Trophoblast cell (in vitro differentiated cells and primary cell): ENCODE data around the gene APBB1.

Experiments
- DNase-seq, 2 donors: peaks; one replicate each; pipeline ENCODE4 v3.0.0-alpha.2; 2016
- H2AFZ ChIP-seq: 2 replicates; pipeline ENCODE4 v1.6.1; 2013; ENCODE audit warnings: low read length, moderate library complexity, mild to moderate bottlenecking; ENCODE audit not compliant: insufficient read depth, poor library complexity
- H2AK5ac ChIP-seq: 2 replicates; pipeline ENCODE4 v1.6.1; 2013; ENCODE audit warnings: mild to moderate bottlenecking, low read length
- H2BK120ac ChIP-seq: 2 replicates; pipeline ENCODE4 v1.6.1; 2013; ENCODE audit warnings: low read length, mild to moderate bottlenecking, moderate library complexity; ENCODE audit not compliant: insufficient read depth, poor library complexity
- H2BK12ac ChIP-seq: 2 replicates; pipeline ENCODE4 v1.6.1; 2013; ENCODE audit warnings: mild to moderate bottlenecking, low read length, moderate library complexity
- H2BK5ac ChIP-seq: 2 replicates; pipeline ENCODE4 v1.6.1; 2013; ENCODE audit warnings: low read length, low read depth, moderate library complexity, mild to moderate bottlenecking; ENCODE audit not compliant: poor library complexity
- H3K14ac ChIP-seq: 2 replicates; pipeline ENCODE4 v1.6.1; 2013; ENCODE audit warnings: mild to moderate bottlenecking, low read length
- H3K18ac ChIP-seq: 2 replicates; pipeline ENCODE4 v1.6.1; 2013; ENCODE audit warnings: mild to moderate bottlenecking, low read length
- H3K23ac ChIP-seq: 2 replicates; pipeline ENCODE4 v1.6.1; 2013; ENCODE audit warnings: low read length
- H3K27ac ChIP-seq: 2 replicates; pipeline ENCODE4 v1.5.1; 2013; ENCODE audit warnings: low read depth, mild to moderate bottlenecking, inconsistent platforms, low read length, moderate library complexity
- H3K27me3 ChIP-seq: 2 replicates; pipeline ENCODE4 v1.6.1; 2013; ENCODE audit warnings: inconsistent platforms, mild to moderate bottlenecking, low read length, moderate library complexity; ENCODE audit not compliant: insufficient read depth
- H3K36me3 ChIP-seq, 2 experiments: 1 replicate in 1 of 2; 2 replicates in 1 of 2; pipeline ENCODE4 v1.6.1; 2013; ENCODE audit warnings: low read length in 2 of 2, mild to moderate bottlenecking in 2 of 2, moderate library complexity in 1 of 2; ENCODE audit not compliant: insufficient read depth in 2 of 2, control insufficient read depth in 1 of 2
- H3K4ac ChIP-seq: 2 replicates; pipeline ENCODE4 v1.6.1; 2013; ENCODE audit warnings: low read depth, mild to moderate bottlenecking, low read length, moderate library complexity
- H3K4me1 ChIP-seq, 2 experiments: 1 replicate in 1 of 2; 2 replicates in 1 of 2; pipeline ENCODE4 v1.6.1; 2013; ENCODE audit warnings: low read length in 2 of 2, mild to moderate bottlenecking in 2 of 2, moderate library complexity in 1 of 2; ENCODE audit not compliant: insufficient read depth in 2 of 2, control insufficient read depth in 1 of 2
- H3K4me2 ChIP-seq: 2 replicates; pipeline ENCODE4 v1.6.1; 2013; ENCODE audit warnings: inconsistent platforms, mild to moderate bottlenecking, low read length, moderate library complexity
- H3K4me3 ChIP-seq: 2 replicates; pipeline ENCODE4 v1.5.1; 2013; ENCODE audit warnings: mild to moderate bottlenecking, low read depth, low read length, inconsistent platforms
- H3K79me1 ChIP-seq: one replicate; pipeline ENCODE4 v1.6.1; 2013; ENCODE audit warnings: low read length
- H3K79me2 ChIP-seq: 2 replicates; pipeline ENCODE4 v1.6.1; 2013; ENCODE audit warnings: low read length, mild to moderate bottlenecking; ENCODE audit not compliant: control insufficient read depth, insufficient read depth, poor library complexity
- H3K9ac ChIP-seq: 2 replicates; pipeline ENCODE4 v1.6.1; 2013; ENCODE audit warnings: mild to moderate bottlenecking, low read length
- H3K9me3 ChIP-seq: 2 replicates; pipeline ENCODE4 v1.6.1; 2013; ENCODE audit warnings: low read depth, mild to moderate bottlenecking, control low read depth, inconsistent platforms, low read length; ENCODE audit not compliant: insufficient read depth
- H4K12ac ChIP-seq: 2 replicates; pipeline ENCODE4 v1.6.1; 2013; ENCODE audit warnings: low read depth, mild to moderate bottlenecking, low read length, moderate library complexity
- H4K8ac ChIP-seq: 2 replicates; pipeline ENCODE4 v1.6.1; 2013; ENCODE audit warnings: low read depth, mild to moderate bottlenecking, low read length, moderate library complexity
- H4K91ac ChIP-seq: one replicate; pipeline ENCODE4 v1.6.1; 2013; ENCODE audit warnings: low read depth, mild to moderate bottlenecking, low read length, moderate library complexity
- WGBS: extraction: QIAGEN DNeasy Blood & Tissue Kit; methylation state at CpG from one replicate; pipeline ENCODE4 v1.1.7; 2013; ENCODE audit warnings: missing lambda C conversion rate; ENCODE audit not compliant: insufficient read length, insufficient coverage; ENCODE audit errors: extremely low coverage; 5-methylcytosine and 5-hydroxymethylcytosine counted together

APBB1 gene

DNA sequence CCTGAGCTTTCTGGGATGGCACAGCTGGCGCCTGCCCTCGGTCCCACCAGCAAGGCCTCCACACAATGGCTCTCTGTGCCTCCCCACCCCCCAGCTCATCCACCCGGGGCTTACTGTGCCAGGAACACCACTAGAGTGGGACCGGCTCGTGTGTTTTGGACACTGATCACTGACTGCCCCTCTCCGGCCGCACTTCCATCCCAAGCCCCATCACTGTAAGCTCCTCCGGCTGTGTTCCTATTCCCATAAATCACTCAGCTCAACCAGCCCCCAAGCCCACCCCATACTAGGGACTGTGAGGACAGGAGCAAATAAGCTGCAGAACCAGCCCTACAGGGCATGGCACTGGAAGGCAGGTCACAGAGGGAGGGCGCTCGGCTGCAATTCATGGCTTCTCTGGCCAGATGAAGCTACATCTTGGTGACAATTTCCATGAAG, 7.3 kb downstream of the APBB1 start:
- WGBS, result no CpG with 5 or more reads among the region's 10 CpGs
- Histone ChIP-seq H3K18ac (no peak overlapping the region), H3K4me3 (no peak overlapping the region), H3K36me3 (peaks cover 0 to 7% of the 10 kb centered on the region in 2 experiments), H2AK5ac (no peak overlapping the region), H3K79me2 (no peaks in the 10 kb centered on the region), H3K23ac (no peak overlapping the region), H3K27ac (no peak overlapping the region), H3K14ac (no peak overlapping the region), H3K4me1 (peaks cover 0 to 9% of the 10 kb centered on the region in 2 experiments), H4K8ac (no peak overlapping the region), H4K91ac (no peak overlapping the region), H3K27me3 (no peaks in the 10 kb centered on the region), H2BK120ac (no peak overlapping the region), H3K9me3 (no peaks in the 10 kb centered on the region), H3K4me2 (no peak overlapping the region), H4K12ac (no peak overlapping the region), H3K79me1 (no peaks in the 10 kb centered on the region), H3K4ac (no peak overlapping the region), H3K9ac (no peak overlapping the region), H2AFZ (no peak overlapping the region), H2BK5ac (no peak overlapping the region), H2BK12ac (no peak overlapping the region)
- DNase-seq, result no peak

DNA sequence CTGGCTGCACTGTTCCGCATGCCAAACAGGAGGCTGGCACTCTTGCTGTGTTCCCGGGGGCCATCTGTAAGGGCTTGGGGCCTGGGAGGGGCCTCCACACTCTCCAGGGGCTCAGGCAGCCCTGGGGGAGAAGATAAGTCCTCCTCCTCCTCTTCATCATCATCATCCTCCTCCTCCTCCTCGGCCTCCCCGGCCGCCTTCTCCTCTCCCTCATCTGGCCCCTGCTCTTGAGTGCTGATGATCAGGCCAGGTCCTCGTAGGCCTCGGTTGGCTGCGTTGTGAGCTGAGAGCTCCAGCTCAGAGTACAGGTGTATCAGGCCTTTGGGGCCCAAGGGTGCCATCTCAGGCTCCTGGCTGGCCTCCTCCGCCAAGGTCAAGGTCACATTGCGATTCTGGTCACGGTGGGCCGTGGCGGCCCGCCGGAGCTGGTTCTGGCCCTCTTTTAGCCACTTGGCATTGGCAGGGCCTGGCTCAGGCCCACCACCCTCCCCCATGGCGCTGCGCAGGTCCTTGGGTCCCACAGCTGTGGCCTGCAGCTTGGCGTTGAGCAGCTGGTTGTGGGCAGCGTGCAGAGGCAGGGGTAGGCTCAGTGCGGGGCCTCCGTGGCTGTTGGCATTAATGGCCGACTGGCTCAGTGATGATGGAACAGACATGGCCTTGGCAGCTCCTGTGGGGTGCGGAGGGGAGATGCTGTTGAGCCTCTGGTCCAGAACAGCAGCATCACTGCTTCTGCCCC, 8.0 kb downstream of the APBB1 start:
- no peak overlapping the region for H4K91ac ChIP-seq
- peaks cover 0 to 9% of the 10 kb centered on the region in 2 experiments for H3K4me1 ChIP-seq
- H3K23ac ChIP-seq, result no peak overlapping the region
- H2BK120ac ChIP-seq, result no peak overlapping the region
- H4K8ac ChIP-seq, result no peak overlapping the region
- H3K14ac ChIP-seq, result no peak overlapping the region
- H3K4ac ChIP-seq, result no peak overlapping the region
- H3K27ac ChIP-seq, result no peak overlapping the region
- no peak overlapping the region for H2AFZ ChIP-seq
- no peaks in the 10 kb centered on the region for H3K79me1 ChIP-seq
- no peaks in the 10 kb centered on the region for H3K9me3 ChIP-seq
- H2AK5ac ChIP-seq, result no peak overlapping the region
- H3K18ac ChIP-seq, result no peak overlapping the region
- peaks cover 0 to 7% of the 10 kb centered on the region in 2 experiments for H3K36me3 ChIP-seq
- H4K12ac ChIP-seq, result no peak overlapping the region
- no peaks in the 10 kb centered on the region for H3K79me2 ChIP-seq
- H2BK5ac ChIP-seq, result no peak overlapping the region
- no peak overlapping the region for H2BK12ac ChIP-seq
- no peak overlapping the region for H3K4me2 ChIP-seq
- no peak overlapping the region for H3K9ac ChIP-seq
- H3K27me3 ChIP-seq, result no peaks in the 10 kb centered on the region
- DNase-seq, result no peak
- no peak overlapping the region for H3K4me3 ChIP-seq
- no CpG with 5 or more reads among the region's 23 CpGs for WGBS

DNA sequence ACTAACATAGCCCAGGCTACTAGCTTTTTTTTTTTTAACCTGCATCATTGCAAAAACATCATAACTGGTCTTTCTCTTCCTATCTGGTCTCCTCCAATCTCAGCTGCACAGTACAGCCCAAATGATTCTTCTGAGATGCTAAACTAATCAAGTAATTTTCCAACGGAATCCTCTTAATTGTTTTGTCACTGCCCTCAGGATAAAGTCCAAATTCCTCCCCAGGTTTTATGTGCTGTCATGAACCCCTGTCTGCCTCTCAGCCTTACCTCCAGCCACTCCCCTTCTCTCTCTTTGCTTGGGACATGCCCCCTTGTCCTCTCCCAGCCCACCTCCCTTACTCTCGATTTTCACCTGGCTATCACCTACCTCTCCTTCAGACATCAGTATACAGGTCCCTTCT, 12.5 kb downstream of the APBB1 start:
- H2AK5ac ChIP-seq, result no peak overlapping the region
- no peak overlapping the region for H3K14ac ChIP-seq
- H3K4me2 ChIP-seq, result no peak overlapping the region
- peaks cover 0 to 7% of the 10 kb centered on the region in 2 experiments for H3K36me3 ChIP-seq
- no peak overlapping the region for H3K27ac ChIP-seq
- H3K4me3 ChIP-seq, result no peak overlapping the region
- DNase-seq, result no peak
- WGBS, result no CpG with 5 or more reads among the region's 2 CpGs
- H4K8ac ChIP-seq, result no peak overlapping the region
- no peak overlapping the region for H2BK120ac ChIP-seq
- H2AFZ ChIP-seq, result no peak overlapping the region
- H3K27me3 ChIP-seq, result no peaks in the 10 kb centered on the region
- no peak overlapping the region for H2BK5ac ChIP-seq
- H3K4ac ChIP-seq, result no peak overlapping the region
- H2BK12ac ChIP-seq, result no peak overlapping the region
- no peaks in the 10 kb centered on the region for H3K9me3 ChIP-seq
- no peaks in the 10 kb centered on the region for H3K79me2 ChIP-seq
- no peak overlapping the region for H3K18ac ChIP-seq
- H4K12ac ChIP-seq, result no peak overlapping the region
- H4K91ac ChIP-seq, result no peak overlapping the region
- H3K9ac ChIP-seq, result no peak overlapping the region
- H3K79me1 ChIP-seq, result no peaks in the 10 kb centered on the region
- H3K23ac ChIP-seq, result no peak overlapping the region
- H3K4me1 ChIP-seq, result no peaks in the 10 kb centered on the region

DNA sequence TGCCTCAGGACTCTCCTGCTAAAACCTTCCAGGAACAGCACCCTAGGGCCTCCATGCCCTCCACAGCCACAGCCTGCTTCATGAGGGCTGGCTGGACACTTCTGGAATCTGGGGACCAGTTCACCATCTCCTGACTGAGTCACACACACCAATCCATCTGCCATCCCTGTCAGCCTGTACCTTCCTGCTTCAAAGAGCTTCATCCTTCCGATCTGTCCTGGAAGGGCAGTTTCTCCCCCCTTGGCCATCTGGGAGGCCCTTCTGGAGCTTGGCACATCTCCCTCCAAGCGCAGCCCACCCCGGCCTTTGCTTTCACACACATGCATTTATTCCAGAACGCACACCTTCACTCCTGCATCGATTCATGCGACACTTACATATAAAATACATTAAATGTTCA, 13.0 kb downstream of the APBB1 start:
- H3K4me3 ChIP-seq, result no peak overlapping the region
- H4K8ac ChIP-seq, result no peak overlapping the region
- 100% methylated on average over 1 of the region's 6 CpGs for WGBS

More for the DNA sequence above, 13.0 kb downstream of the APBB1 start:
- Histone ChIP-seq H3K4me2 (no peak overlapping the region), H3K14ac (no peak overlapping the region), H2BK5ac (no peak overlapping the region), H3K9ac (no peak overlapping the region), H2AFZ (no peak overlapping the region), H2BK120ac (no peak overlapping the region), H3K4ac (no peak overlapping the region), H3K36me3 (peaks cover 0 to 7% of the 10 kb centered on the region in 2 experiments), H2BK12ac (no peak overlapping the region), H2AK5ac (no peak overlapping the region), H3K79me2 (no peaks in the 10 kb centered on the region), H4K12ac (no peak overlapping the region), H3K18ac (no peak overlapping the region), H3K4me1 (no peaks in the 10 kb centered on the region), H3K27ac (no peak overlapping the region), H4K91ac (no peak overlapping the region), H3K9me3 (no peaks in the 10 kb centered on the region), H3K79me1 (no peaks in the 10 kb centered on the region), H3K27me3 (no peaks in the 10 kb centered on the region), H3K23ac (no peak overlapping the region)
- DNase-seq, result no peak
